K562 (cell line): ENCODE data around the gene KAZN. TPM values are rescaled to one million over a fixed set of nuclear protein-coding genes. Genes with fewer than 3 reads are reported as not detected.

Experiments used
- CCNT2 ChIP-seq: IDR thresholded peaks from 2 replicates; pipeline ENCODE4 v1.6.1; 2011; ENCODE audit warnings: borderline replicate concordance, low read depth, mild to moderate bottlenecking, moderate library complexity, mixed read lengths, low read length; ENCODE audit not compliant: insufficient read length; ENCODE audit errors: extremely low read depth
- ESRRA ChIP-seq: fragments of 450-650 bp; IDR thresholded peaks from 2 replicates; pipeline ENCODE4 v1.6.1; 2014; ENCODE audit warnings: low read depth, mild to moderate bottlenecking, moderate library complexity, borderline replicate concordance
- GABPA ChIP-seq: fragments of 200-800 bp; sonication (Bioruptor generic); conservative IDR thresholded peaks from 2 replicates; pipeline ENCODE4 v1.6.1; 2016; ENCODE audit warnings: low read depth, missing genetic modification characterization, missing compliant biosample characterization
- HBP1 ChIP-seq: fragments of 450-650 bp; formaldehyde crosslinking; IDR thresholded peaks from 2 replicates; pipeline ENCODE4 v1.4.0; 2022; ENCODE audit warnings: missing genetic modification characterization
- POLR3G ChIP-seq: IDR thresholded peaks from 2 replicates; pipeline ENCODE4 v1.6.1; 2011; ENCODE audit not compliant: insufficient read length, insufficient replicate concordance; ENCODE audit errors: extremely low read depth
- POU5F1 ChIP-seq: fragments of 150-350 bp; IDR thresholded peaks from 2 replicates; pipeline ENCODE4 v1.6.1; 2014; ENCODE audit warnings: borderline replicate concordance, low read length, low read depth, mild to moderate bottlenecking; ENCODE audit not compliant: partially characterized antibody
- RFX5 ChIP-seq: IDR thresholded peaks from 2 replicates; pipeline ENCODE4 v1.6.1; 2011; ENCODE audit warnings: low read depth, mild to moderate bottlenecking, improper control_type of control experiment, low read length
- SP1 ChIP-seq: sonication (generic); formaldehyde crosslinking; IDR thresholded peaks from 2 replicates; pipeline ENCODE4 v1.8.1; 2022; ENCODE audit warnings: mild to moderate bottlenecking, missing genetic modification reagents
- SREBF2 ChIP-seq: sonication (generic); formaldehyde crosslinking; IDR thresholded peaks from 2 replicates; pipeline ENCODE4 v1.4.0; 2020; ENCODE audit warnings: mild to moderate bottlenecking, missing genetic modification reagents
- ZBTB11 ChIP-seq, 3 experiments: fragments of 200-800 bp in 1 of 3; fragments of 250-450 bp in 1 of 3; fragments of 450-650 bp in 1 of 3; sonication (Bioruptor Pico) in 1 of 3; sonication (Bioruptor generic) in 1 of 3; formaldehyde crosslinking in 1 of 3; IDR thresholded peaks; 2 replicates each; pipeline versions ENCODE4 v1.6.1 to v1.8.0; 2016 to 2022; ENCODE audit warnings: mild to moderate bottlenecking in 2 of 3, missing genetic modification characterization in 2 of 3, missing compliant biosample characterization in 1 of 3, moderate library complexity in 1 of 3
- ZKSCAN1 ChIP-seq: fragments of 150-350 bp; IDR thresholded peaks from 2 replicates; pipeline ENCODE4 v1.6.1; 2016; ENCODE audit warnings: low read depth, low read length
- ZNF124 ChIP-seq: sonication (generic); formaldehyde crosslinking; IDR thresholded peaks from 2 replicates; pipeline ENCODE4 v1.8.1; 2022; ENCODE audit warnings: missing genetic modification reagents
- ZNF551 ChIP-seq: fragments of 250-450 bp; sonication (Bioruptor Pico); IDR thresholded peaks from 2 replicates; pipeline ENCODE4 v1.5.0; 2021; ENCODE audit warnings: mild to moderate bottlenecking, moderate library complexity
- ZNF695 ChIP-seq: fragments of 450-650 bp; formaldehyde crosslinking; IDR thresholded peaks from 2 replicates; pipeline ENCODE4 v1.4.0; 2020; ENCODE audit warnings: mild to moderate bottlenecking, moderate library complexity
- ZSCAN32 ChIP-seq: fragments of 450-650 bp; formaldehyde crosslinking; IDR thresholded peaks from 2 replicates; pipeline ENCODE4 v1.4.0; 2020; ENCODE audit warnings: mild to moderate bottlenecking, moderate library complexity
- polyA plus RNA-seq, 8 experiments: library from polyadenylated mRNA; depleted of rRNA in 4 of 8; stranded (reverse) in 5 of 8; unstranded in 3 of 8; fragments of >200 nt; fragmentation: Nextera tagmentation in 2 of 8; fragmentation: Illumina TruSeq in 1 of 8; extraction: Ambion mirVana in 2 of 8; extraction: Trizol in 1 of 8; gene quantifications; 2 replicates each; pipeline versions ENCODE4 v1.2.1 to v1.2.3, GENCODE V29; 2011 to 2014; ENCODE audit warnings: inconsistent platforms in 1 of 8, missing spikeins in 1 of 8
- total RNA-seq, 7 experiments: library from RNA; depleted of rRNA in 6 of 7; stranded (reverse); fragments of >200 nt in 6 of 7; fragmentation: Illumina TruSeq in 2 of 7; extraction: Trizol in 2 of 7; gene quantifications; 2 replicates each; pipeline versions ENCODE4 v1.2.1 to v1.2.3, GENCODE V29; 2011 to 2021; ENCODE audit warnings: low replicate concordance in 1 of 7
- TF ChIP-seq, protein P1 (sequence below): sonication (generic); formaldehyde crosslinking; IDR thresholded peaks from 2 replicates; pipeline ENCODE4 v1.9.0; 2022; ENCODE audit warnings: mild to moderate bottlenecking, missing genetic modification reagents
- TF ChIP-seq, protein P2 (sequence below), 2 experiments: fragments of 150-350 bp in 1 of 2; IDR thresholded peaks; 2 replicates each; pipeline ENCODE4 v1.6.1; 2012 to 2016; ENCODE audit warnings: low read depth in 2 of 2, low read length in 2 of 2, mild to moderate bottlenecking in 1 of 2, moderate library complexity in 1 of 2

KAZN gene
- total and polyA plus RNA-seq, 9 of the 15 experiments (the other 6 are each of a cell fraction or from before 2014, with no cell fraction given): 2.1 to 21.6 (median 5.4) TPM

GRCh38 chr1:14777516-14778506 is 179.3 kb downstream of the KAZN start (continued):
- peak in 1 of 3 experiments; percentile 88; a peak in 2 of 6 replicates for TF ChIP-seq ZBTB11 (CRISPR knock-in tag; IDR thresholded peaks at IDR 0.05)
- no peak for TF ChIP-seq ZNF551 (CRISPR knock-in tag)
- TF ChIP-seq, protein P1, sequence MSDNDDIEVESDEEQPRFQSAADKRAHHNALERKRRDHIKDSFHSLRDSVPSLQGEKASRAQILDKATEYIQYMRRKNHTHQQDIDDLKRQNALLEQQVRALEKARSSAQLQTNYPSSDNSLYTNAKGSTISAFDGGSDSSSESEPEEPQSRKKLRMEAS (CRISPR knock-in tag): peak; percentile 22; the same call in 1 of the 2 replicates
- TF ChIP-seq SP1: peak; percentile 66
- TF ChIP-seq POLR3G: no peak
- TF ChIP-seq SREBF2 (CRISPR knock-in tag): no peak
- TF ChIP-seq POU5F1: no peak
- TF ChIP-seq ZNF695 (CRISPR knock-in tag): 0 out of 2 replicates have a peak, but pooled peaks have one; percentile 26
- no peak for TF ChIP-seq ZSCAN32 (CRISPR knock-in tag)
- no peak for TF ChIP-seq CCNT2
- peak; percentile 88; the same call in 1 of the 2 replicates for TF ChIP-seq HBP1 (CRISPR knock-in tag)
- no peak for TF ChIP-seq ZNF124
- TF ChIP-seq ZKSCAN1: no peak
- no peak for TF ChIP-seq RFX5
- TF ChIP-seq GABPA: peak; percentile 58
- TF ChIP-seq, protein P2, sequence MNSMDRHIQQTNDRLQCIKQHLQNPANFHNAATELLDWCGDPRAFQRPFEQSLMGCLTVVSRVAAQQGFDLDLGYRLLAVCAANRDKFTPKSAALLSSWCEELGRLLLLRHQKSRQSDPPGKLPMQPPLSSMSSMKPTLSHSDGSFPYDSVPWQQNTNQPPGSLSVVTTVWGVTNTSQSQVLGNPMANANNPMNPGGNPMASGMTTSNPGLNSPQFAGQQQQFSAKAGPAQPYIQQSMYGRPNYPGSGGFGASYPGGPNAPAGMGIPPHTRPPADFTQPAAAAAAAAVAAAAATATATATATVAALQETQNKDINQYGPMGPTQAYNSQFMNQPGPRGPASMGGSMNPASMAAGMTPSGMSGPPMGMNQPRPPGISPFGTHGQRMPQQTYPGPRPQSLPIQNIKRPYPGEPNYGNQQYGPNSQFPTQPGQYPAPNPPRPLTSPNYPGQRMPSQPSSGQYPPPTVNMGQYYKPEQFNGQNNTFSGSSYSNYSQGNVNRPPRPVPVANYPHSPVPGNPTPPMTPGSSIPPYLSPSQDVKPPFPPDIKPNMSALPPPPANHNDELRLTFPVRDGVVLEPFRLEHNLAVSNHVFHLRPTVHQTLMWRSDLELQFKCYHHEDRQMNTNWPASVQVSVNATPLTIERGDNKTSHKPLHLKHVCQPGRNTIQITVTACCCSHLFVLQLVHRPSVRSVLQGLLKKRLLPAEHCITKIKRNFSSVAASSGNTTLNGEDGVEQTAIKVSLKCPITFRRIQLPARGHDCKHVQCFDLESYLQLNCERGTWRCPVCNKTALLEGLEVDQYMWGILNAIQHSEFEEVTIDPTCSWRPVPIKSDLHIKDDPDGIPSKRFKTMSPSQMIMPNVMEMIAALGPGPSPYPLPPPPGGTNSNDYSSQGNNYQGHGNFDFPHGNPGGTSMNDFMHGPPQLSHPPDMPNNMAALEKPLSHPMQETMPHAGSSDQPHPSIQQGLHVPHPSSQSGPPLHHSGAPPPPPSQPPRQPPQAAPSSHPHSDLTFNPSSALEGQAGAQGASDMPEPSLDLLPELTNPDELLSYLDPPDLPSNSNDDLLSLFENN (IDR thresholded peaks at IDR 0.05; ENCODE audit: low read depth in 2 of 2, low read length in 2 of 2): no peak
- TF ChIP-seq ESRRA: peak; percentile 97
